ENCODE data around the gene SLC29A3. TPM values are rescaled to one million over a fixed set of nuclear protein-coding genes. Genes with fewer than 3 reads are reported as not detected.
A peak's percentile ranks its signal among the peaks of the same experiment; 100 is the strongest.

SLC29A3 gene
- total RNA-seq, 1 donor from 2014 or later: 0.58 TPM

DNA sequence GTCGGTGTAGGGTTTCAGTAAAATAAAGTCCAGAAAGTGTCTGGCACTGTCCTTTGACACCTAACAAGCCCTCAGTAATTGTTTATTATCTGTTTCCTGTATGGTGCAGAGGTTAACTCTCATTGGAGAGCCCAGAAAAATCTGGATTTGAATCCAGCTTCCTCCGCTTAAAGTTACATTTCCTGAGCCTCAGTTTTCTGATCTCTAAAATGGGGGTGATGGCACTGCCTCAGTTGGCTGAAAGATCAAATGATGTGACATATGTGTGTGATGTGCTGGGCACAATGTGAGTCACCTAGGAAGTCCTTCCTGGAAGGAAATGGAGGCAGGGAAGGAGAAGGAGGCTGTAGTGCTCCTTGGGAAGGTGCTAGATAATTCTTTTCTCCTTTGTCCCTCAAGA, 63.0 kb downstream of the SLC29A3 start:
- no peak overlapping the region for H3K4me3 ChIP-seq (ENCODE audit: low read depth, low read length)
- TF ChIP-seq, protein P1, sequence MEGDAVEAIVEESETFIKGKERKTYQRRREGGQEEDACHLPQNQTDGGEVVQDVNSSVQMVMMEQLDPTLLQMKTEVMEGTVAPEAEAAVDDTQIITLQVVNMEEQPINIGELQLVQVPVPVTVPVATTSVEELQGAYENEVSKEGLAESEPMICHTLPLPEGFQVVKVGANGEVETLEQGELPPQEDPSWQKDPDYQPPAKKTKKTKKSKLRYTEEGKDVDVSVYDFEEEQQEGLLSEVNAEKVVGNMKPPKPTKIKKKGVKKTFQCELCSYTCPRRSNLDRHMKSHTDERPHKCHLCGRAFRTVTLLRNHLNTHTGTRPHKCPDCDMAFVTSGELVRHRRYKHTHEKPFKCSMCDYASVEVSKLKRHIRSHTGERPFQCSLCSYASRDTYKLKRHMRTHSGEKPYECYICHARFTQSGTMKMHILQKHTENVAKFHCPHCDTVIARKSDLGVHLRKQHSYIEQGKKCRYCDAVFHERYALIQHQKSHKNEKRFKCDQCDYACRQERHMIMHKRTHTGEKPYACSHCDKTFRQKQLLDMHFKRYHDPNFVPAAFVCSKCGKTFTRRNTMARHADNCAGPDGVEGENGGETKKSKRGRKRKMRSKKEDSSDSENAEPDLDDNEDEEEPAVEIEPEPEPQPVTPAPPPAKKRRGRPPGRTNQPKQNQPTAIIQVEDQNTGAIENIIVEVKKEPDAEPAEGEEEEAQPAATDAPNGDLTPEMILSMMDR (conservative IDR thresholded peaks at IDR 0.05; ENCODE audit: low read depth, low read length): no peak
- DNase-seq (ENCODE audit: low read depth): no peak

DNA sequence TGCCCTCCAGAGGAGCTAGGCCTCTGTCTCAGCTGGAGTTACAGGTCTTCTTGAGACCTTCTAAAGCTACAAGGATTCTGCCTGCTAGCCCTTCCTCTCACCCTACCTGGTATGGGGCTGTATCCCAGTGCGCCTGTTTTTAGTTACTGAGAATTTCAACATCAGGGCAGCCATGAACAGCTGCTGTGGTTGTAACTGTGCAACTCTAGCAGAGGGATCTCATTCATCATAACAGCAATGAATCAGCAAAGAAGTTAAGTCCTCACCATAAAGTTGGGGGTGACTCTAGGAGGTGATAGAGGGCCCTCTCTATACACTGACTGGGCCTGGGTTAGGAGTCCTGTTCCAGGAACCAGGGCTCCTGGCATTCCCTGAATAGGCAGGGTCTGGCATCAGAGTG, 63.7 kb downstream of the SLC29A3 start:
- TF ChIP-seq, protein P1 (conservative IDR thresholded peaks at IDR 0.05; ENCODE audit: low read depth, low read length): no peak
- no peak overlapping the region for H3K4me3 ChIP-seq (ENCODE audit: low read depth, low read length)
- no peak for DNase-seq (ENCODE audit: low read depth)

DNA sequence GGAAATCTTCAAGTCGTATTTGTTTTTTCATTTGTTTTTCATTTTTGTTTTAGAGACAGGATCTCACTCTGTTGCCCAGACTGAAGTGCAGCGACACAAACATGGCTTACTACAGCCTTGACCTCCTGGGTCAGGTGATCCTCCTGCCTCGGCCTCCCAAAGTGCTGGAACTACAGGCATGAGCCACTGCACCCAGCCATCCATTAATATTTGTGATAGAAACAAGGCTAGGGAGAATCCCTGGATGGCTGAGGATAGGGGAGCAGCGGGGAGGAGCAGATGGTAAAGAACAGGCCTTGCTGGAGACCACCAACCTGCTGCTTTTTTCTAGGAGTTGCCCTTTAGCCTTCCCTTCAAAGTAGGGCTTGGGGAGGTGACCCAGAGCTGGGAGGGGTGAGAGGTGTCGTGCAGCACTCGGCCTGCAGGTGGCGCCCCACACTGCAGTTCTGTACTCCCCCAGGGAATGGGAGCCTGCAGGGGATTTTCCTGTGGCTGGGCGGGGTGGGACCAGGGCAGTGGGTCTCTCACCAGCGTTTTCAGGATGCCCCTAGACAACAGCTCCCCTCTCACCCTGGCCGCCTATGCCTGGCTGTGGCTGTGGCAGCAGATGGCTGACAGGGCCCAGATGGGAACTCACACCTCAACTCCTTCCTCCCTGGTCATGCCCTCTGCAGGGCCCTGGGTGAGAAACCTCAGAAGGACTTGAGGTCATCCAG, 65.1 kb downstream of the SLC29A3 start:
- TF ChIP-seq, protein P1 (conservative IDR thresholded peaks at IDR 0.05; ENCODE audit: low read depth, low read length): peak; percentile 94
- H3K4me3 ChIP-seq (ENCODE audit: low read depth, low read length): no peak overlapping the region
- DNase-seq (ENCODE audit: low read depth): no peak

DNA sequence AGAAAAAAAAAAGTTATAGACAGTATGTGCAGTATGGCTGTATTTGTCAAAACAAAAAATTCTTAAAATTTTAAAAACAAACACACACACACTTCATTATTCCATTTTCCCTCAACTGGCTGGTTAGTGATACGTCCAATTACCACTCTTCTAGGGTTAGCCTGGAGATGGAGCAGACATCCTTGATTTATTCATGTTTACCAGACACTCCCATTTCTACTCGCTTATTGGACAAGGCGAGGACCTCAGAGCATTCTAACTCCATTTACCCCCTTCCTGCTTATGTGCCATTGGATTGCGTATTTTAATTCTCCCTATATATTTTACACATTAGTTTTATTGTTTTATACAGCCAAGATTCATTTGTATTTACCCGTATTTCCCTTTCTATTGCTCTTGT, 69.1 kb downstream of the SLC29A3 start:
- H3K4me3 ChIP-seq (ENCODE audit: low read depth, low read length): no peak overlapping the region
- DNase-seq (ENCODE audit: low read depth): no peak
- TF ChIP-seq, protein P1 (conservative IDR thresholded peaks at IDR 0.05; ENCODE audit: low read depth, low read length): no peak

DNA sequence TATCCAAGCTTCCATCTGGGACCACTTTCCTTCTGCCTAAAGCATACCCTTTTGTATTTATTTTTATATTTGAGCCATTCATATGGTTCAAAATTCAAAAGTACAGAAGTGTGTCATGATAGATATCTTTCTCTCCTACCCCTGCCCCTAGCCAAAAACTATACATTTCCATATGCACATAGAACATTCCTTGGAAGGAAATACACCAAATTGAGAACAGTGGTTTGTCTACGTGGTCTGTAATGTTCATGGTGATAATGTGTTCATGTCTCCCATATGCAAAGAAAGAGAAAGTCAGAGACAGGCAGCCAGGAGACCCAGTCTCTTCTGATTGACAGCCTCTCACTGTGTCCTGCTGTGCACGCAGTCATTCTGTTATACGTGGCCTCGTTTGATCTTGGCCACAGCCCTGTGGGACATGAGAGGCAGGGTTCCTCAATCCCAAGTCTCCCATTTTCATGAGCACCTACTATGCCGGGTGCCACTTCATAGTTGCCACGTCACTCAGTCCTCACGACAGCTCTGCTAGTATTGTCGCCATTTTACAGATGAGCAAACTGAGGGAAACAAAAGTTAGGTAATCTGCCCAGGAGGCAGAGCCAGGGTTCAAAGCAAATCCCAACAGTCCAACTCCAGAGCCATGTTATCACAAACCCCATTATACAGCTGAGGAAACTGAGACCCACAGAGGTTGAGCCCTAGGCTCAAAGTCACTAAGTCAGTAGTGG, 69.7 kb downstream of the SLC29A3 start:
- no peak for DNase-seq (ENCODE audit: low read depth)
- no peak overlapping the region for H3K4me3 ChIP-seq (ENCODE audit: low read depth, low read length)
- TF ChIP-seq, protein P1 (conservative IDR thresholded peaks at IDR 0.05; ENCODE audit: low read depth, low read length): no peak

DNA sequence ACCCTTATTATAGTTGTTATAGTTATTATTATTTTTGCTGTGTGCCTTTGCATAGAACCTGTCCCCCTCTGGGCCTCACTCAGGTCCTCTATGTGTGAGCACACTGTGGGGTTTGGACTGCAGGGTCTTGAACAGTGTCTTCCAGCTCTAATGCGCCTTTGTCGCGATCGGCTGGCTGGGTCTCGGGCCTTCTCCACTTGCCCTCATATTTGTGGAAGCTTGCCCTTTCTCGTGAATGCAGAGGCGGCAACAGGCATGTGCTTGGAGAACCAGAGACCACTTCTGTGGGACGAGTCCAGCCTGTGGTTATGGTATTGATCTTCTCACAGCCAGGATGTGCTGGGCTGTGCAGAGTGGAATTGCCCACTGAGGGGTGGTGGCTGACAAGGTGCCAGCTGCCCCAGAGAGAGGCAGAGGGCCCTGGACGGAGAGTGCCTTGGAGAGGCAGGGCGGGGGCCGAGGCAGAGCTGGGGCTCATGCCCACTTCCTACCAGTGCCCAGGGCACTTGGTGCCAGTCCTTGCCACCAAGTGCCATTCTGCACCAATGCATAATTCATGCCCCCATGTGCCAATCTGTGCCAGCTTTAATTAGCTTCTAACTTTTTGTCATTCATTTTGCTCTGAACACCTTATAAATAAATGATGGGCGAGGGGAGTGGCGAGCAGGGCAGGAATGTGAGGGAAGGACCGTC, 70.9 kb downstream of the SLC29A3 start:
- DNase-seq (ENCODE audit: low read depth): no peak
- no peak overlapping the region for H3K4me3 ChIP-seq (ENCODE audit: low read depth, low read length)
- TF ChIP-seq, protein P1 (conservative IDR thresholded peaks at IDR 0.05; ENCODE audit: low read depth, low read length): no peak

Measured in epithelial cell of proximal tubule (primary cell).